C4-2B (cell line): ENCODE data around the gene DYRK1B.
"Not testable (repeated sequence)": the region's sequence is repeated elsewhere in the genome, so short reads cannot be mapped to it uniquely, and the experiment has no call there.

Source experiments
- CTCF ChIP-seq: fragments of 450-650 bp; conservative IDR thresholded peaks from 2 replicates; pipeline ENCODE4 v1.5.1; 2017; ENCODE audit warnings: mild to moderate bottlenecking
- ZFX ChIP-seq: fragments of 450-650 bp; IDR thresholded peaks from 2 replicates; pipeline ENCODE4 v1.6.1; 2017

GRCh38 chr19:39881495-39882110, 47.6 kb upstream of the DYRK1B start:
- not testable (repeated sequence) for TF ChIP-seq CTCF, ZFX
